HG02973 (cell line): ENCODE results near the gene CD247.

ENCODE experiments used
- ATAC-seq: cut with Tn5 transposase; IDR thresholded peaks from one replicate; pipeline ENCODE4 v1.9.1; 2021; ENCODE audit warnings: moderate library complexity; ENCODE audit not compliant: unreplicated experiment

CD247 gene

DNA sequence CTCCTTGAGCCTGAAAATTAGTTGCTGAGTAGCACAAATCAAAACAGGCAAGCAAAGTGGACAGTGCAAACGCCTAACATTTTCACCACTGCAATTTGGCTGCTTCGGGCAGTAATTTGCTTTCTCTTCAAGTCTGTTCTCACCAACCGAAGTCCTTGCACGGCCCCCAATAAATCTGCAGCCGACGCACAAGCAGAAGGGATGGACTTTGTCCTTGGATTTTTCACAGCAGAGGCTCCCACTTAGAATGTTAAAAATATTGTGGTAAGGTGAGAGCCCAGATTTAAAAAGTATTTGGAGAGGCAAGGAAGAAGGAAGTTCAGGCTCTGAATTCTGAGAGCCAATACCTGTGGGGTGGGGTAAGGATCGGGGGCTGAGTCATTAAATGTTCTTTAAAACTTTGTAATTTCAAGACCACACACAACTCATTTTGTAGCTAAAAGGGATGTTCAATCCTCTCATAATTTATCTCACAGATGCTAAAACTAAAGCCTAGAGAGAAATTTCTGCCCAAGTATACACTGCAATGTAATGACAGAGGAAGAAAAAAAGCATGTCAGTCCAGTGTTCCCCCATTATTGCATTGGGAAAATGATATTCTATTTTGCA, 6.2 kb downstream of the CD247 start:
- ATAC-seq, result no peak

GRCh38 chr1:167511374-167511986, 6.8 kb downstream of the CD247 start:
- ATAC-seq, result no peak

GRCh38 chr1:167510881-167511280, 7.4 kb downstream of the CD247 start:
- no peak for ATAC-seq

DNA sequence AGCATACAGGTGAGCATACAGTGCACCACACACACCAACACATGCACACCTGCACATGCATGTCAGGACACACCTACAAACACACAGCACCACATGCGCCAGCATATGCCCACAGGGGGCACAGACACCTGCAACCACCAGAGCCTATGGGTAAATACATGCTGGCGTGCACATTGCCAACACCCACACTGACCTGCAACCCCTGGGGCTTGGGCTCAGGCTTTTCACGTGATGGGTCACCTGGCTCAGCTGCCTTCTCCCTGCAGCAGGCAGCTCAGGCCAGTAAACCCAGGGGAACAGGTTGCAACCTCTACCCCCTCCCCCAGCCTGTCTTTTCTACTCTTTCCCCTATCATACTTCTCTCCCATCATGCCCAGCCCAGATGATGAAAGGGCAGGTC, 8.1 kb downstream of the CD247 start:
- ATAC-seq, result no peak

- ATAC-seq, result no peak
Measured at GRCh38 chr1:167509587-167509986, 8.7 kb downstream of the CD247 start.

DNA sequence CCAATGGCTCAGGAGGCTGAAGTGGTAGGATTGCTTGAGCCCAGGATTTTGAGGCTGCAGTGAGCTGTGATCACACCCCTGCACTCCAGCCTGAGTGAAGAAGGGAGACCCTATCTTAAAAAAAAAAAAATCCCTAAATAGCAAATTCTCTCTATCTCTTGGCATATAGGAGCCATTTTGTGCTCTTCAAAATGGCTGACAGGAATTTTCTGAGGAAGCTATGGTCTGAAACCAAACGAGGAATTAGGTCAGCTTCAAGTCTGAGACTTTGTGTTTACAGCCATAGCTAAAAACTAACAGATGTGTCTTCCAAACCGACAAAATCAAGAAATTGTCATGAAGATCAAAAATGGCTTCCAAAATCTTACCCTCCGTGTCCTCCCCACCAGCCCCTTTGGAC, 10.6 kb downstream of the CD247 start:
- no peak for ATAC-seq

DNA sequence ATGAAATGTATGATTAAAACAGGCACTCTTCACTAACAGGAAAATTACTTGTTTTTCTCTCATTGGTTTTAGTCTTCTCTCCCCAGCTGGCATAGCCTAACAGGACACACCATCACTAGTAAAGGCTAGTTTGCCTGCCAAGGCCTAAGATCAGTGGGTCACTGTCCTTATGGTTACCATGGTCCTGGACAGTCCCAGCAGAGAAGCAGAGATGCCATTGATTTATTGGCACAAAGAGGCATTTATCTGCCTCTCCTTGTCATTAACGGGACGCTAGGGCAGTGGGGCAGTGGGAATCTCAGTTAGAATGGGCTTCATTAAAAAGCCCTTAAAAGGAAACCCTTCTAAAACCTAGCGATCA, 13.9 kb downstream of the CD247 start:
- no peak for ATAC-seq

DNA sequence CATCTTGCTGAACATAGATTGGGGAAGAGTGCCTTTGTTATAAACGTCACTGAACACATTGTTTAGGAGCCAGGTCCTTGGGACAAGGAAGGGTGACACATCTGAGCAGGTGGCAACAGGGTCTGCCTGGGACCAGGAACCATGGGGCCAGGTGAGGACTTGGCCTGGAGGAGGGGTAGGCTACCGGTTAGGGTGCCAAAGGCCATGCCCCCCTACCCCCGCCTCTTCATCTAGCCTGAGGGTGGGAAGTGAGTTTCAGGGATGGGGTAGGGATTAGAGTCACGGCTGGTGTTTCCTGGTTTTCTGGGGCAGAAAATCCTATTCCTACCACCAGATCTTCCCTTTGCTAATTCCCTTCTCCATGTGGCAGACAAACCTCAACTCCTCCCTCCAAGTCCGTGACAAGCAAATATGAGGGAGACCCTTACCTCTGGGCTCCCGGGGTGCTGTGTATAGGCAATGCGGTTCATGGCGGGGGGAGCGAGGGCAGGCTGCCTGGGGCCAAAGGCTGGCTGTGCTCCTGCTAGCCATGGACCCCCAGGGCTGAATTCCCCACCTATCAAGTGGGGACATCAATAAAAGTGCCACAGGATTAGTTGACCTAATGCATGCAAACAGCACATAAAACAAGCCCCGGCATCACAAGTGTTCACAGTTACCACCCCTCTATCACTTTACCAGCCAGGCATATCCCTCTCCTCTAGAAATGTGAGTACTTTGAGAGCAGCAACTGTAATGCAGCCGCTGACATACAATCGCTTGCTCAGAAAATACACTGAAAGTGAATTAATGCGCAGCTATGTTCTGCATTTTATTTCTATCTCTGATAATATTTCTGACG, 14.5 kb downstream of the CD247 start:
- ATAC-seq, result no peak

DNA sequence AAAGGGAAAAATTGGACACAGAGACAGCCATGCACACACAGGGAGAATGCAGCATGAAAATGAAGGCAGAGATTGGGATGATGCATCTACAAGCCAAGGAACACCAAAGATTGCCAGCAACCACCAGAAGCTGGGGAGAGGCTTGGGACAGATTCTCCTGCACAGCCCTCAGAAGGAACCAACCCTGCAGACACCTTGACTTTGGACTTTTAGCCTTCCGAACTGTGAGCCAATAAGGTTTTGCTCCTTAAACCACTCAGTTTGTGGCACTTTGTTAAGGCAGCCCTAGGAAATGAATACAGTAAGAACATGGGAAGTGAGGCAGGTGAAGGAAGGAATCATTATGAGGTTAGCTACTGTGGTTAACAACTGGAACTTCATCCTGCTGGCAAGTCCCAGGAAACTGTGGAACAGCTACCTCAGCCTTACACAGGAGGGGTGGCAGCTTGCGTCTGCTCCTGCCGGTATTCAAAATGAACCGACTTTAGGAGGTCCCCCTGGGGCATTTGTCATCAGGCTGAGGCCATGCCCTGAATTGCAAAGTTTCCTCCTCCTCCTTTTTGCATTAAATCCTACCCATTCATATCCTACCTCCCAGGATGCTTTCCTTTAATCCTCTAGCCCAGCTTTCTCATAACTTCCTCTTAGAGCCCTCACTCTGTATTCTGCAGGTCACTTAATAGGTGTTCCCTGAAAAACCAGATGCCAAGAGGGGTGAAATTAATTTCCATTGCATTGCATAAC, 15.4 kb downstream of the CD247 start:
- no peak for ATAC-seq

- ATAC-seq, result no peak
Measured at GRCh38 chr1:167502192-167502551, 16.2 kb downstream of the CD247 start.

DNA sequence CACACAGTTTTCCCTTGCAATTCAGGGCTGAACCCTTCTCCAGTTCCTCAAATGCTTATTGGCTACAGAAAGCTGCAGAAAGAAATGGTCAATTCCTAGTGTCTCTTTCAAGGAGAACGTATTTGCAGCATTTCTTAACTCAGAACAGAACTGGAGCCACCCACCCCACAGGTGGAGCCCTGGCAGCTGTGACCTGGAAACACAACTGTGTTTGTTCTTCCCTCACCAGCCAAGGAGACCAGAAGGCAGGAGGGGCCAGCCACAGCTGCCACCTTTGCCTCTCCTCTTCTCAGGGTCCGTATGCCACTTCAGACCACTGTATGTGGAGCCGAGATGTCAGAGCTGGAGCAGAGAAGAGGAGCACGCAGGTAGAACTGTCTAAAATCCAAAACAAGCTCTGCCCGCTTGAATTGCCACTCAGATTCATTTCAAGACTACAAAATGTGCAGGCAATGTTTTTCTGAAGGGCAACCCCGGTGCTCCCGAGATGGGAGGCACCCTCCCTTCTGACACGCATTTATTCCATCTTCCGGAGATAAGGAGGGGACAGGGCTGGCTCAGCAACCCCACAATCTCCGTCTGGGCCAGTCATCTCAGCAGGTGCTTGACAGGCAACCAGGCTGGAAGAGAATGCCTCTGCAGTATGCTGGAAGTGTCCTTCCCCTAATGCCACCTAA, 16.7 kb downstream of the CD247 start:
- no peak for ATAC-seq

DNA sequence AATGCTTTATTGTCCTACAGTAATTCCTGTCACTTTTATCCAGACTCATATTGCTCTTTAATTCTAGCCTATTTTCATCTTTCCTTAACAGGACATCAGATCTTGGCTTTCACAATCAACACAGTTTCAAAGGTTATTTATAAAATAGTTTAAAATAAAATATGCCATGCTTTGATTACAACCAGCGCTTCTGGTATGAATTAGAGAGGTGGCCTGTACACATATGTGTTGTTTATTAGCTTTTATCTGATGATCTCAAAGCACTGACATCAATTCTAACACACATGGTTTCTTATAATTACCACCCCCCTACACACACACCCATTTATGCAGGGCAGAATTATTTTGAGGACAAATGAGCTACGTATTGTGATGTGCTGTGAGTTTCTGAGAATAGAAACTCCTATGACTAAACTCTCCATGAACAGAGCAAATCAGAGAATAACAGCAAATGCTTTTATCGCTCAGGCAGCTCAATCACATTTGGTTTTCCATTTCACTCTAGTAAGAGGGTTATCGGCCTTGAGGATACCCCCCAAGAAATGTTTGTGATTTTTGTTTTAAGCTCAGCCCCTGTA, 18.0 kb downstream of the CD247 start:
- ATAC-seq, result no peak

DNA sequence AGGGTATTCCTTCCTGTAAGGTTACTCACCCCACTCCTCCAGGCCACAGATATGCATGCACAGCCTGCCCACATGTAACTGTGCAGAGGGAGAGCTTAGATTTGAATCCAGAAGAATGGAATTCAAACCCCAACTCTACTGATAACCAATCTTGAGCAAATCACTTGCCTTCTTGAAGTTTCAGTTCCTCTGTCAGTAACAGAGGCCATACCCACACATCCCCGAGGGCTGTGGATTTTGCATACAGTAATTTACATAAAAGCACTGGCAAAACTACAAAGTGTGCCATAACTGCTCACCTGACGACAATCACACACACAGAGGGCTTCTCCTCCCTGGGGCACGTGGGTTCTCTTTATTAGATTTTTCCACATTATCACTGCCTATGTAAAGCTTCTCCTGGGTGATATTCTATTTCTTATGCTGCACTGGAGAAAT, 18.6 kb downstream of the CD247 start:
- ATAC-seq, result peak; percentile 96

DNA sequence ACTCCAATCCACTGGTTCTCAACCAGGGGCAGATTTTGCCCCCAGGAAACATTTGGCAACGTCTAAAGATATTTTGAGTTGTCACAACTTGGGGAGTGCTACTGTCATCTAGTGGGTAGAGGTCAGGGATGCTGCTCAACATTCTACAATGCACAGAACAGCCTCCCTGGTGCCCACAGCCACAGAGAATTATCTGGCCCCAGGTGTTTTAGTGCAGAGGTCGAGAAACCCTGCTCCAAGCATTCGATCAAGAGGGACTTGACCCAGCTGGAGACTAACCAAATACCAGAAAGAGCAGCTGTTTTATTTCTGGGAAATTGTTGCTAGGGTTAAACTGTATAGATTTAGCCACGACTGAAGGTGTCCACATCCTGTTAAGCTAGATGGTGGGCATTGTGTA, 19.2 kb downstream of the CD247 start:
- peak; percentile 3 for ATAC-seq

- ATAC-seq, result no peak
Measured at GRCh38 chr1:167496797-167497619, 21.3 kb downstream of the CD247 start.

GRCh38 chr1:167493372-167493771, 25.0 kb downstream of the CD247 start:
- no peak for ATAC-seq

DNA sequence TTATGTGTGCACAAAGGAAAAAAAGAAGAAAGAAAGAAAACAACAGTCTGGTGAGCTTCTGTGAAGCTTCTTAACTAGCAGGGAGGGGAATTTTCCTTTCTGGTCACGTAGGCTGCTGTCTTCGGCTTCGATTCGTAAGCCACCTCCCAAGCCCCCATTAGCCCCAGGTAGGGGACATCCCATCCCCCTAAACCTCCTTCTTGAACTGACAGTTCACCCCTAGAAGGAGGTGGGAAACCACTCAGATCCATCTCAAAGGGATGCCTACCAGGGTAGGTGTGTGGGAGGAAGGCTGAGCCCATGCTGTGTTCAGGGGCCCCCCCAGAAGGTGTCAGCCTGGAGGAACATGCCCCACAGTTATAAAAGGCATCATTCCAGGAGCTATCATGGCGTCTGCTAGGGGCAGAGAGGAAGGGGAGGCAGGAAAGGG, 25.8 kb downstream of the CD247 start:
- no peak for ATAC-seq

DNA sequence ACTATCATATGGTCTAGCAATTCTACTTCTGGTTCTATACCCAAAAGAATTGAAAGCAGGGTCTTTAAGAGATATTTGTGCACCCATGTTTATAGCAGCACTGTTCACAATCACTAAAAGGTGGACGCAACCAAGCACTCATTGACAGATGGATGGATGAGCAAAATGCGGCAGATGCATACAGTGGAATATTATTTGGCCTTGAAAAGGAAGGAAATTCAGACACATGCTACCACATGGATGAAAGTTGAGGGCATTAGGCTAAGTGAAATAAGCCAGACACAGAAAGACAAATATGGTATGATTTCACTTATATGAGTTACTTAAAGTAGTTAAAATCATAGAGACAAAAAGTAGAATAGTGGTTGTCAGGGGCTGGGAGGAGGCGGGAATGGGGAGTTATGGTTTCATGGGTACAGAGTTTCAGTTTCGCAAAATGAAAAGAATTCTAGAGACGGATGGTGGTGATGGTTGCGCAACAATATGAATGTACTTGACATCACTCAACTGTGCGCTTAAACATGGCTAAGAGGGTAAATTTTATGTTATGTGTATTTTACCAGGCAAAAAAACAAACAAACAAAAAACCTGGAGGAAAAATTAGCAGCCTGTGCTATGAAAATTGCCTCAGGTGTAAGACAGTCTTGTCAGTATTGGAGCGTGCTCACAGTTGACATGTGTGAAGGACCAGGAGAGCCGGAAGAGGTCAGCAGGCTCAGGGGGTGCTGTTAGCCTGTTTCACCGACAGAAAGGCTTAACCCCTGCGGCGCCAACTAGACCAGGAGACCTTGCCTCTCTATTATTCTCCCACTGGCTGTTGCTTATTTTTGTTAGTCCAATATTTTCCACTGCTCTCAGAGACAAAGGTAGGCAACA, 26.5 kb downstream of the CD247 start:
- no peak for ATAC-seq

DNA sequence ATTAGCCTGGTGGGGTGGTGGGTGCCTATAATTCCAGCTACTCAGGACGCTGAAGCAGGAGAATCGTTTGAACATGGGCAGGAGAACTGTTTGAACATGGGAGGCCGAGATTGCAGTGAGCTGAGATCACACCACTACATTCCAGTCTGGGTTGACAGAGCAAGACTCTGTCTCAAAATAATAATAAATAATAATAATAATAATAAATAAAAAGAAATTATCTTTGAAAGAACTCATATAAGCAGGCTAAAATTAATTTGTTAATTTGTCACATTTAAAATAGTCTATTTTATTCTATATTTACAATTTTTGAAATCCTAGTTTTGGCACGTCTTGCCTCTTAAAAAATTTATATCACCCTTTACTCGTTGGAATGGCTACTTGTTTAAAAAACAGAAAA, 27.6 kb downstream of the CD247 start:
- no peak for ATAC-seq
